ENCODE data around the gene FGF22. TPM values are rescaled to one million over a fixed set of nuclear protein-coding genes. Genes with fewer than 3 reads are reported as not detected.

FGF22 gene
- total and polyA plus RNA-seq, 2 of the 4 experiments (the other 2 are of a cell fraction), result 0.14 TPM; not detected in 1

- DNase-seq (no peak), ATAC-seq (ENCODE audit: low read depth) (no peak)
- Histone ChIP-seq H3K4me1 (ENCODE audit: control insufficient read depth, insufficient read depth, low read length) (peaks cover 5% of the 10 kb centered on the region), H2AFZ (replicated peaks; ENCODE audit: low read length, poor library complexity) (no peak overlapping the region), H3K9me3 (ENCODE audit: control insufficient read depth, insufficient read depth, low read length) (no peaks in the 10 kb centered on the region), H3K36me3 (ENCODE audit: control insufficient read depth, insufficient read depth, low read length) (no peaks in the 10 kb centered on the region), H3K14ac (replicated peaks; ENCODE audit: low read depth, low read length) (no peak overlapping the region), H3K4me3 (ENCODE audit: insufficient read depth, low read depth, low read length) (no peak overlapping the region), H3K4me2 (ENCODE audit: low read depth, low read length) (no peak overlapping the region), H2BK15ac (ENCODE audit: low read depth, low read length) (no peak overlapping the region), H3K79me1 (ENCODE audit: low read depth in 1 of 2, low read length in 2 of 2) (no peaks in the 10 kb centered on the region), H4K91ac (ENCODE audit: insufficient read depth, low read depth, low read length) (no peak overlapping the region), H3K9me1 (ENCODE audit: insufficient read depth, low read length) (no peaks in the 10 kb centered on the region), H2BK5ac (ENCODE audit: low read depth, low read length, poor library complexity, severe bottlenecking) (no peak overlapping the region), H2AK5ac (ENCODE audit: low read depth, low read length) (no peak overlapping the region), H3K27ac (ENCODE audit: insufficient read depth, low read length) (no peak overlapping the region), H3K4ac (ENCODE audit: low read depth, low read length) (no peak overlapping the region), H3K23ac (ENCODE audit: low read depth, low read length) (no peak overlapping the region), H3K18ac (ENCODE audit: low read depth, low read length) (no peak overlapping the region), H4K20me1 (ENCODE audit: insufficient read depth, low read length) (peaks cover 32% of the 10 kb centered on the region), H4K8ac (ENCODE audit: low read depth in 2 of 2, low read length in 2 of 2) (no peak overlapping the region), H4K5ac (ENCODE audit: low read depth, low read length) (no peak overlapping the region), H3K9ac (ENCODE audit: low read depth, low read length) (no peak overlapping the region), H3K56ac (ENCODE audit: extremely low read depth, insufficient read depth, low read length) (no peak overlapping the region), H2AK9ac (replicated peaks; ENCODE audit: low read depth, low read length, poor library complexity) (no peak overlapping the region), H2BK120ac (ENCODE audit: low read depth, low read length) (no peak overlapping the region), H3K27me3 (ENCODE audit: control insufficient read depth, insufficient read depth, low read length) (peaks cover 24% of the 10 kb centered on the region), H2BK20ac (ENCODE audit: low read depth, low read length) (no peak overlapping the region)
- whole genome bisulfite sequencing, 2 experiments (ENCODE audit: extremely low coverage in 2 of 2, insufficient read length in 1 of 2), result 0% methylated on average over 3 of the region's 41 CpGs; no CpG with 5 or more reads in 1 of the 2 experiments
- CTCF ChIA-PET, result no interaction called here
- dilution Hi-C loops (cut with HindIII; ENCODE audit: low sequenced_read_pairs, unreplicated experiment) (no loop called here), intact Hi-C loops (cut with micrococcal nuclease) (no loop called here), in situ Hi-C loops (cut with MboI; ENCODE audit: low sequenced_read_pairs) (no loop called here)
- no peak for TF ChIP-seq RAD21 (IDR thresholded peaks at IDR 0.05; ENCODE audit: low read length)
- no peak for TF ChIP-seq CEBPB (IDR thresholded peaks at IDR 0.05; ENCODE audit: low read depth, low read length)
- TF ChIP-seq SMC3 (IDR thresholded peaks at IDR 0.05; ENCODE audit: low read depth, low read length), result no peak
- no peak for TF ChIP-seq RCOR1 (IDR thresholded peaks at IDR 0.05; ENCODE audit: insufficient replicate concordance, low read length)
- TF ChIP-seq MXI1 (IDR thresholded peaks at IDR 0.05; ENCODE audit: borderline replicate concordance, low read depth, low read length), result no peak
- TF ChIP-seq, protein P1, sequence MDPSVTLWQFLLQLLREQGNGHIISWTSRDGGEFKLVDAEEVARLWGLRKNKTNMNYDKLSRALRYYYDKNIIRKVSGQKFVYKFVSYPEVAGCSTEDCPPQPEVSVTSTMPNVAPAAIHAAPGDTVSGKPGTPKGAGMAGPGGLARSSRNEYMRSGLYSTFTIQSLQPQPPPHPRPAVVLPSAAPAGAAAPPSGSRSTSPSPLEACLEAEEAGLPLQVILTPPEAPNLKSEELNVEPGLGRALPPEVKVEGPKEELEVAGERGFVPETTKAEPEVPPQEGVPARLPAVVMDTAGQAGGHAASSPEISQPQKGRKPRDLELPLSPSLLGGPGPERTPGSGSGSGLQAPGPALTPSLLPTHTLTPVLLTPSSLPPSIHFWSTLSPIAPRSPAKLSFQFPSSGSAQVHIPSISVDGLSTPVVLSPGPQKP (IDR thresholded peaks at IDR 0.05; ENCODE audit: borderline replicate concordance, low read depth, low read length), result no peak
- no peak for TF ChIP-seq USF2 (IDR thresholded peaks at IDR 0.05; ENCODE audit: low read depth, low read length)
- no peak for TF ChIP-seq BHLHE40 (IDR thresholded peaks at IDR 0.05; ENCODE audit: low read depth, low read length)
- no peak for TF ChIP-seq MAZ (IDR thresholded peaks at IDR 0.05; ENCODE audit: borderline replicate concordance, low read depth, low read length)
- TF ChIP-seq RFX5 (IDR thresholded peaks at IDR 0.05; ENCODE audit: low read depth, low read length), result no peak
- TF ChIP-seq, protein P2, sequence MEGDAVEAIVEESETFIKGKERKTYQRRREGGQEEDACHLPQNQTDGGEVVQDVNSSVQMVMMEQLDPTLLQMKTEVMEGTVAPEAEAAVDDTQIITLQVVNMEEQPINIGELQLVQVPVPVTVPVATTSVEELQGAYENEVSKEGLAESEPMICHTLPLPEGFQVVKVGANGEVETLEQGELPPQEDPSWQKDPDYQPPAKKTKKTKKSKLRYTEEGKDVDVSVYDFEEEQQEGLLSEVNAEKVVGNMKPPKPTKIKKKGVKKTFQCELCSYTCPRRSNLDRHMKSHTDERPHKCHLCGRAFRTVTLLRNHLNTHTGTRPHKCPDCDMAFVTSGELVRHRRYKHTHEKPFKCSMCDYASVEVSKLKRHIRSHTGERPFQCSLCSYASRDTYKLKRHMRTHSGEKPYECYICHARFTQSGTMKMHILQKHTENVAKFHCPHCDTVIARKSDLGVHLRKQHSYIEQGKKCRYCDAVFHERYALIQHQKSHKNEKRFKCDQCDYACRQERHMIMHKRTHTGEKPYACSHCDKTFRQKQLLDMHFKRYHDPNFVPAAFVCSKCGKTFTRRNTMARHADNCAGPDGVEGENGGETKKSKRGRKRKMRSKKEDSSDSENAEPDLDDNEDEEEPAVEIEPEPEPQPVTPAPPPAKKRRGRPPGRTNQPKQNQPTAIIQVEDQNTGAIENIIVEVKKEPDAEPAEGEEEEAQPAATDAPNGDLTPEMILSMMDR (conservative IDR thresholded peaks at IDR 0.05; ENCODE audit: low read depth, low read length), result no peak
- no peak for TF ChIP-seq MAFK (IDR thresholded peaks at IDR 0.05; ENCODE audit: low read depth, low read length)
- TF ChIP-seq NFE2L2 (IDR thresholded peaks at IDR 0.05; ENCODE audit: low read depth, low read length), result no peak
- no peak for TF ChIP-seq CHD1 (IDR thresholded peaks at IDR 0.05; ENCODE audit: low read depth, low read length)
- TF ChIP-seq POLR2A (IDR thresholded peaks at IDR 0.05; ENCODE audit: low read depth, low read length), result no peak
- TF ChIP-seq FOS (IDR thresholded peaks at IDR 0.05; ENCODE audit: low read depth, low read length), result no peak
- POLR2A ChIA-PET (ENCODE audit: unreplicated experiment), result no interaction called here
- no TSS peak for BruUV-seq (replicated peaks)
These were observed 49.0 kb upstream of the FGF22 start for GRCh38 chr19:590750-591098.

Measured in IMR-90 (cell line).